Neural progenitor cell (in vitro differentiated cells): ENCODE data around the gene FANCL.

ENCODE experiments used
- CTCF ChIP-seq: fragments of 200-600 bp; sonication (generic); IDR thresholded peaks from 2 replicates; pipeline ENCODE4 v1.5.1; 2017; ENCODE audit warnings: antibody characterized with exemption, mild to moderate bottlenecking
- EZH2 ChIP-seq: fragments of 200-600 bp; sonication (generic); IDR thresholded peaks from 2 replicates; pipeline ENCODE4 v1.6.1; 2017; ENCODE audit warnings: antibody characterized with exemption, mild to moderate bottlenecking, moderate library complexity

- no peak for TF ChIP-seq EZH2
- TF ChIP-seq CTCF, result no peak
Observed at GRCh38 chr2:58180635-58181034, 60.5 kb downstream of the FANCL start.
